GM12892 (cell line): ENCODE results near the gene SENP5.

ENCODE experiments used
- POLR2A ChIP-seq: IDR thresholded peaks from 2 replicates; pipeline ENCODE4 v1.6.1; 2011; ENCODE audit warnings: low read depth, low read length, control low read depth
- POLR2AphosphoS5 ChIP-seq: IDR thresholded peaks from 2 replicates; pipeline ENCODE4 v1.6.1; 2011; ENCODE audit warnings: low read depth, low read length, control low read depth

DNA sequence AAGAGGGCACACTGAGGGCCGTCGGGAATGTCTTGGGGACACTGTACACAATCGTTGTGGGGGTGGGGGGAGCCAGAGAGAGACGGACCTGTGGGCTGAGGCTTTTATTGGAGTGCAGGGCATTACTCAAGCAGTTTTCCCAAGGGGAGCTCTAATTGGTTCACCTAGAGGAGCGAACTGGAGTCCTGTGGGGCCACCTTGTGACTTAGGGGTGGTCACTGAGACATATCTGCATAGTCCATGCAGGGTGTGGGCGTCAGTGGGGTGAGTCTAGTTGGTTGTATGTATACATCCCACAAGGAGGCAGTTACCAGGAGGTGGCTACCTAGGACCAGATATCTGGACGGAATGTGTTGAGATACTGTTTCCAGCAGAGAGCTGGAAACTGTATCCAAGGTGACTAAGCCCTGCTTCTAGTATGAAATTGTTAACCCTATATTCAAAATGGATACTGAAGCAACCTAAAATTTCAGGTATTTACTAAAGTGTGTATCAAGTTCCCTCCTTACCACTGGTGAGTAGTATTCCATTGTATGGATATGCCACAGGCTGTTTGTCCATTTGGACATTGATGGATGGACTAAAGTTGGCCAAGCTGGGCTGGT is 103.5 kb downstream of the SENP5 start:
- TF ChIP-seq POLR2A: no peak
- no peak for TF ChIP-seq POLR2AphosphoS5
